Peyer's patch (tissue), 4 donors: Measurements from ENCODE around the gene TMEM163. TPM values are rescaled to one million over a fixed set of nuclear protein-coding genes. Genes with fewer than 3 reads are reported as not detected.
"Not testable (repeated sequence)": the region's sequence is repeated elsewhere in the genome, so short reads cannot be mapped to it uniquely, and the experiment has no call there.

Experiments
- DNase-seq, 3 donors: peaks; one replicate each; pipeline ENCODE4 v3.0.0-alpha.2; 2017 to 2019
- H3K27ac ChIP-seq, 4 donors: fragments of 200-600 bp; sonication (generic); one replicate each; pipeline ENCODE4 v1.5.1; 2016 to 2019
- H3K27me3 ChIP-seq, 2 donors: fragments of 200-600 bp; sonication (generic); one replicate each; pipeline ENCODE4 v1.5.1; 2019
- H3K36me3 ChIP-seq, 3 donors: fragments of 200-600 bp; sonication (generic); one replicate each; pipeline ENCODE4 v1.5.1; 2016 to 2019
- H3K4me1 ChIP-seq, 4 donors: fragments of 200-600 bp; sonication (generic); one replicate each; pipeline ENCODE4 v1.5.1; 2016 to 2019
- H3K4me3 ChIP-seq, 4 donors: fragments of 200-600 bp; sonication (generic); 1 replicate in 3 of 4; 2 replicates in 1 of 4; pipeline ENCODE4 v1.5.1; 2016 to 2019; ENCODE audit warnings: mild to moderate bottlenecking in 1 of 4
- H3K9me3 ChIP-seq, 4 donors: fragments of 200-600 bp; sonication (generic); one replicate each; pipeline ENCODE4 v1.5.1; 2016 to 2019; ENCODE audit warnings: mild to moderate bottlenecking in 1 of 4
- CTCF ChIP-seq, 6 experiments: fragments of 450-650 bp in 4 of 6; fragments of 200-600 bp in 2 of 6; sonication (generic) in 1 of 6; IDR thresholded peaks; one replicate each; pipeline ENCODE4 v1.5.1; 2017 to 2019; ENCODE audit warnings: antibody characterized with exemption in 6 of 6, mild to moderate bottlenecking in 3 of 6, moderate library complexity in 1 of 6
- POLR2A ChIP-seq, 2 donors: fragments of 450-650 bp; IDR thresholded peaks; one replicate each; pipeline ENCODE4 v1.5.1; 2017; ENCODE audit warnings: antibody characterized with exemption in 2 of 2, mild to moderate bottlenecking in 2 of 2, moderate library complexity in 2 of 2
- total RNA-seq, 4 donors: library from RNA; depleted of rRNA; stranded (reverse); fragments of >200 nt; gene quantifications; one replicate each; pipeline ENCODE4 v1.1.0, GENCODE V29; 2016

The TMEM163 gene
- total RNA-seq, 4 donors from 2014 or later = 1.7 TPM; not detected in 3

DNA sequence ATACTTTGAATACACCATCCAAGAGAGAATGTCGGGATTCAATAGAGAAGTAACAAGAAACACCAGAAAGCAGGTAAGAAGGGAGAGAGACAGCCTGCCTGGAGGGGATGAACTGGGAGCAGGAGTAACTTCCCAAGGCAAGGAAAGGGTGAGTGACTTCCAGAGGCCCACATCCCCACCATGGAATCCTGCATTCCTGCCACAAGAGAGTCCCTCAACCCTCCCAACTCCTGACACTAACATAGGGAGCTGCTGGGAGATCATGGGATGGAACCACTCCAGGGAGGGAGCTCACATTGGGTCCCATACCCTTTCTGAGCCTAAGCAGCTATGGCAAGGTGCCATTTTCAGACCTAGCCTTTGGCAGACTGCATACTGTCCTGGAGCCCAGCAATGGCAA lies 5.5 kb upstream of the TMEM163 start:
- Histone ChIP-seq H3K4me3 (no peak overlapping the region), H3K27ac (no peak overlapping the region), H3K4me1 (peaks cover 0 to 1% (median 0%) of the 10 kb centered on the region in 4 donors), H3K36me3 (no peaks in the 10 kb centered on the region), H3K27me3 (peaks cover 0 to 2% of the 10 kb centered on the region in 2 donors), H3K9me3 (no peaks in the 10 kb centered on the region)
- no peak for TF ChIP-seq POLR2A (IDR thresholded peaks at IDR 0.05)
- no peak for TF ChIP-seq CTCF (IDR thresholded peaks at IDR 0.05)
- DNase-seq = no peak

DNA sequence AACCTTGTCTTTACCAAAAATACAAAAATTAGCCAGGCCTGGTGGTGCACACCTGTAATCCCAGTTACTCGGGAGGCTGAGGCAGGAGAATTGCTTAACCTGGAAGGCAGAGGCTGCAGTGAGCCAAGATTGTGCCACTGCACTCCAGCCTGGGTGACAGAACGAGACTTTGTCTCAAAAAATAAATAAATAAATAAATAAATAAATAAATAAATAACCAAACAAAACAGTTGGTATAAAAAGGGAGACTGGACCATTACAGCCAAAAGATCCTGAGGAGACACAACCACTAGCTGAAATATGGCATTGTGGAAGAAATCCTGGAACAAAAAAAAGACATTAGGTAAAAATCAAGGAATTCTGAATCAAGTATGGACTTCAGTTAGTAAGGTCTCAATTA lies 4.9 kb upstream of the TMEM163 start:
- H3K36me3 ChIP-seq, H3K4me3 ChIP-seq, H3K9me3 ChIP-seq, H3K4me1 ChIP-seq, H3K27ac ChIP-seq, H3K27me3 ChIP-seq, DNase-seq: not testable (repeated sequence)

GRCh38 chr2:134722728-134723127 lies 3.9 kb upstream of the TMEM163 start:
- Histone ChIP-seq H3K27me3 (peaks cover 0 to 13% of the 10 kb centered on the region in 2 donors), H3K9me3 (no peaks in the 10 kb centered on the region), H3K36me3 (no peaks in the 10 kb centered on the region), H3K4me3 (no peak overlapping the region), H3K27ac (no peak overlapping the region), H3K4me1 (peaks cover 0 to 13% (median 4%) of the 10 kb centered on the region in 4 donors)
- no peak for DNase-seq
- no peak for TF ChIP-seq POLR2A (IDR thresholded peaks at IDR 0.05)
- TF ChIP-seq CTCF (IDR thresholded peaks at IDR 0.05) = no peak

DNA sequence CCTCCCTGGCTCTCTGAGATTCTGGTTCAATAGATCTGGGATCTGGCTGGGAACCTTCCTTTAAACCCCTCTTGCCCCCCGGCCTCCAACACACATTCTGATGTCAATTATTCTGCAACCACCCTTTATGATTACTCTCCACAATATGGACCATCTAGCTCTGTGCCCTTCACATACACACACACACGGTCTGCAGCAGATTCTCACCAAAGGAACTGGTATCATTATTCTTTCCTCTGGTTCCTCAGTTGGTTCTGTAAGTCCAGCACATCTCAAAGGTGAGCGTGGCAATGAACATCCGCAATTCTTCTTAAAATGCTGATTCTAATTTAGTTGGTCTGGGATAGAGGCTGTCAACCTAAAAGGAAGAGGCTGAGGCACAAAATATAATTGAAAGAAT lies 2.8 kb upstream of the TMEM163 start:
- TF ChIP-seq POLR2A (IDR thresholded peaks at IDR 0.05) = no peak
- TF ChIP-seq CTCF (IDR thresholded peaks at IDR 0.05) = no peak

DNA sequence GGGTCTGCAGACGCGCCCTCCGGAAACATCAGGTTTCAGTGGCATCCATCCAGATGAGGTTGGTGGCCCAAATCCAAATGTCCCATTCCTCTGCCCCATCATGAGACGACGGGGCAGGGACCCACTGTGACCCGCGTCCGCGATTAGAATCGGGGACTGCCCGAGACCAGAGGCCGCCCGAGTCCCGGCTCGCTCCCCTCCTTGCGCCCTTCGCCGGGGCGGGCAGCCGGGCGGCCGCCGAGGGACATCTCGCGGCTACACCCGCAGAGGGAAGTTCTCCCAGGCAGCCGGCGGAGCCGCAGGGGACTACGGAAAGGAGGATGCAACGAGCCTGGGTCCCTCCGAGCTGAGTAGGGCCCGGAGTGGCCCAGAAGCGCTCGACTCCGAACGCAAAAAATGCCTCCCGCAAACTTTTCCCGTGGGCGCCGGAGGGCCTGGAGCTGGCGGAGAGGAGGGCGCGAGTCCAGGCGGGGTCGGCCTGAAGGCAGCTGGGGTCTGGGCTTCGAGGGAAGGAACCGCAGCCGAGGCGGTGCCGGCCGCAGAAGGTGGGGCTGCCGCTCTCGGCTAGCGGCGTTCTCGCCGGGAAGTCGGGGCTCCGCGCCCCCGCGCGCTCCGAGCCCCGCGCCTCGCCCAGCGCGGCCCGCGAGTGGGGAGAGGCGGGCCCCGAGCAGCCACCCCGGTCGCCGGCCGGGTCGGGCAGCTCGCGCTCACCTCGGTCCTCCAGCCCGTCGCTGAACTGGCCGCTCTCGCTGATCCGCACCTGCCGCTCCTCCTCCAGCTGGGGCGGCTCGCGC lies 580 bp downstream of the TMEM163 start:
- TF ChIP-seq POLR2A (IDR thresholded peaks at IDR 0.05) (no peak), CTCF (IDR thresholded peaks at IDR 0.05) (no peak)
- Histone ChIP-seq H3K27me3 (peaks cover 0 to 25% of the 10 kb centered on the region in 2 donors), H3K4me1 (peaks cover 0 to 16% (median 5%) of the 10 kb centered on the region in 4 donors), H3K36me3 (no peaks in the 10 kb centered on the region), H3K27ac (peak overlapping the region in 1 of 4 donors; percentile 57), H3K9me3 (no peaks in the 10 kb centered on the region), H3K4me3 (peak overlapping the region; percentile 37 to 63 (median 48))
- peak in 2 of 3 donors; percentile 38 to 54 for DNase-seq

More for the DNA sequence above, 2.8 kb upstream of the TMEM163 start:
- Histone ChIP-seq H3K36me3 (no peaks in the 10 kb centered on the region), H3K4me3 (no peak overlapping the region), H3K9me3 (no peaks in the 10 kb centered on the region), H3K27ac (no peak overlapping the region), H3K4me1 (peaks cover 0 to 16% (median 5%) of the 10 kb centered on the region in 4 donors), H3K27me3 (peaks cover 0 to 18% of the 10 kb centered on the region in 2 donors)
- no peak for DNase-seq

DNA sequence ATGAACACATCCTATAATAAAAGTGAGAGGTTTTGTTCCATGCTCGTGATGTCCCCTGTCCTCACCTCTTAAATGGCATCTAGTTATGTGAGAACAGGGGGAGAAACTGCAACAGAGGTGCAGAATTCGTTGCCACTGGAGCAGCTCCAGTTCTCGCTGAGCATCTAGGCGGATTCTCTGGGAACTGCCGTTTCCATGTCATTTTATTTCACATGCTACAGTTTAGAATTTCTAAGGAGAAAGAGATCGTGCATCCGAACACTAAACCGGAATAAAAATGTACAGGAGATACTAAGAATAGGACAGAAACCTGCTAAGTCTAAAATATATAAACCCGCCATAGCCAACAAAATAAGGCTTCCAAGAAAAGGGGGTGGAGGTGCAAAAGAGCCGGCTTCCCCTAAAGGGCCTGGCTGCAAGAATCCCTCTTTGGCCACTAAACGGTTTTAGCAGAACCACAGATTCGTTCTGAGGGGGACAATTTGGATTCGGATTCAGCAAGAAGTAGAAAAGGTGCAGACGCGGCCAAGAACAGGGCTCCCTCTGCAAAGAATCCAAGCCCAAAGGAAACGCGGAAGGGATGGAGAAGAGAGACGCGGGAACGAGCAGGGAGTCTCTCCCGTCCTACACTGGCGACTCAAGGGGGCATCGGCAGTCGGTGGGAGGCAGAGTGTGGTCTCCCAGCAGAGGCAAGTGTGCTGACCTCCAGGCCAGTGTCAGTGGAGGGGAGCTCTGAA lies 1.3 kb downstream of the TMEM163 start:
- H3K9me3 ChIP-seq = no peaks in the 10 kb centered on the region
- TF ChIP-seq CTCF (IDR thresholded peaks at IDR 0.05) = no peak
- TF ChIP-seq POLR2A (IDR thresholded peaks at IDR 0.05) = no peak
- H3K4me1 ChIP-seq = peaks cover 0 to 16% (median 5%) of the 10 kb centered on the region in 4 donors
- no peaks in the 10 kb centered on the region for H3K36me3 ChIP-seq
- H3K27ac ChIP-seq = no peak overlapping the region
- peaks cover 0 to 25% of the 10 kb centered on the region in 2 donors for H3K27me3 ChIP-seq
- DNase-seq = no peak
- H3K4me3 ChIP-seq = peak overlapping the region in 3 of 4 donors; percentile 47 to 63 (median 50)
